Hepatocyte (in vitro differentiated cells): Measurements from ENCODE around the gene TMEM132A.

Experiments
- CTCF ChIP-seq: fragments of 200-600 bp; sonication (generic); IDR thresholded peaks from 2 replicates; pipeline ENCODE4 v1.5.1; 2016; ENCODE audit warnings: antibody characterized with exemption, mild to moderate bottlenecking; ENCODE audit not compliant: poor library complexity
- EZH2 ChIP-seq: fragments of 200-600 bp; sonication (generic); IDR thresholded peaks from 2 replicates; pipeline ENCODE4 v1.6.1; 2016; ENCODE audit warnings: antibody characterized with exemption, mild to moderate bottlenecking, borderline replicate concordance

DNA sequence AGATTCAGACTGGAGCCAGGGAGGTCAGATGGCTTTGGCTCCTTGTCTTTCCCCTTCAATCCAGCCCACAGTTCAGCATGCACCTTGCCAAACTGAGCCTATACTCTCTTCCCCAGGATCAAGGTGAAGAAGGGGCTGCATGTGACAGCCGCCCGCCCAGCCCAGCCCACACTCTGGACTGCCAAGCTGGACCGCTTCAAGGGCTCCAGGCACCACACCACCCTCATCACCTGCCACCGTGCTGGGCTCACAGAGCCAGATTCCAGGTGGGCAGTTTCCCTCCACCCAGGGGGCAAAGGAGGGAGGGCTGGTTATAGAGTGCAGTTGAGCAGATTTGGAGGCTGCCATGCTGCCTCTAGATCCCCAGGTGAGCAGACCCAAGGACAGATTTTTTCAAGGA lies 6.1 kb downstream of the TMEM132A start:
- TF ChIP-seq CTCF (no peak), EZH2 (no peak)
